HEK293 (cell line): ENCODE results near the gene RNF41.

Experiments
- GLIS1 ChIP-seq: fragments of 450-650 bp; formaldehyde crosslinking; IDR thresholded peaks from 2 replicates; pipeline ENCODE4 v1.5.1; 2016; ENCODE audit warnings: missing biosample characterization, missing genetic modification characterization
- HOXA7 ChIP-seq: sonication (generic); formaldehyde crosslinking; IDR thresholded peaks from 2 replicates; pipeline ENCODE4 v1.8.1; 2022; ENCODE audit warnings: missing genetic modification reagents, borderline replicate concordance
- HOXD13 ChIP-seq: sonication (generic); formaldehyde crosslinking; IDR thresholded peaks from 2 replicates; pipeline ENCODE4 v1.8.0; 2022; ENCODE audit warnings: missing genetic modification reagents, borderline replicate concordance
- SP2 ChIP-seq: fragments of 450-650 bp; formaldehyde crosslinking; IDR thresholded peaks from 2 replicates; pipeline ENCODE4 v1.5.1; 2016; ENCODE audit warnings: missing biosample characterization, missing genetic modification characterization
- SP3 ChIP-seq: fragments of 450-650 bp; formaldehyde crosslinking; IDR thresholded peaks from 2 replicates; pipeline ENCODE4 v1.5.1; 2016; ENCODE audit warnings: missing biosample characterization, missing genetic modification characterization
- WT1 ChIP-seq: fragments of 450-650 bp; formaldehyde crosslinking; IDR thresholded peaks from 2 replicates; pipeline ENCODE4 v1.5.1; 2016; ENCODE audit warnings: missing biosample characterization, missing genetic modification characterization
- ZBTB17 ChIP-seq: fragments of 450-650 bp; formaldehyde crosslinking; IDR thresholded peaks from 2 replicates; pipeline ENCODE4 v1.5.1; 2016; ENCODE audit warnings: missing biosample characterization, missing genetic modification characterization
- ZBTB20 ChIP-seq: fragments of 450-650 bp; formaldehyde crosslinking; IDR thresholded peaks from 2 replicates; pipeline ENCODE4 v1.5.1; 2016; ENCODE audit warnings: missing biosample characterization, missing genetic modification characterization
- ZNF239 ChIP-seq: fragments of 450-650 bp; formaldehyde crosslinking; IDR thresholded peaks from 2 replicates; pipeline ENCODE4 v1.5.1; 2016; ENCODE audit warnings: missing biosample characterization, missing genetic modification characterization
- ZNF24 ChIP-seq: fragments of 450-650 bp; formaldehyde crosslinking; IDR thresholded peaks from 2 replicates; pipeline ENCODE4 v1.5.1; 2016; ENCODE audit warnings: missing biosample characterization, missing genetic modification characterization
- ZNF423 ChIP-seq: fragments of 450-650 bp; formaldehyde crosslinking; IDR thresholded peaks from 2 replicates; pipeline ENCODE4 v1.5.1; 2016; ENCODE audit warnings: missing biosample characterization, missing genetic modification characterization
- ZNF48 ChIP-seq: fragments of 450-650 bp; formaldehyde crosslinking; IDR thresholded peaks from 2 replicates; pipeline ENCODE4 v1.5.1; 2016; ENCODE audit warnings: missing biosample characterization, missing genetic modification characterization
- ZNF544 ChIP-seq: fragments of 450-650 bp; formaldehyde crosslinking; IDR thresholded peaks from 2 replicates; pipeline ENCODE4 v1.5.0; 2017; ENCODE audit warnings: missing biosample characterization, missing genetic modification characterization
- ZNF677 ChIP-seq: fragments of 450-650 bp; IDR thresholded peaks from 2 replicates; pipeline ENCODE4 v1.5.0; 2018; ENCODE audit warnings: missing biosample characterization, mild to moderate bottlenecking, missing genetic modification characterization, moderate library complexity
- TF ChIP-seq, protein P1 (sequence below): fragments of 450-650 bp; formaldehyde crosslinking; IDR thresholded peaks from 2 replicates; pipeline ENCODE4 v1.5.1; 2017; ENCODE audit warnings: missing biosample characterization, missing genetic modification characterization
- TF ChIP-seq, protein P2 (sequence below): fragments of 450-650 bp; formaldehyde crosslinking; optimal IDR thresholded peaks from 2 replicates; pipeline ENCODE3; 2016; ENCODE audit warnings: missing biosample characterization, mild to moderate bottlenecking, missing genetic modification characterization
- TF ChIP-seq, protein P3 (sequence below): fragments of 450-650 bp; formaldehyde crosslinking; IDR thresholded peaks from 2 replicates; pipeline ENCODE4 v1.5.1; 2016; ENCODE audit warnings: missing biosample characterization, missing genetic modification characterization
- TF ChIP-seq, protein P4 (sequence below): fragments of 450-650 bp; formaldehyde crosslinking; IDR thresholded peaks from 2 replicates; pipeline ENCODE4 v1.5.1; 2016; ENCODE audit warnings: missing biosample characterization, missing genetic modification characterization
- TF ChIP-seq, protein P5 (sequence below): fragments of 450-650 bp; formaldehyde crosslinking; conservative IDR thresholded peaks from 2 replicates; pipeline ENCODE4 v1.5.1; 2016; ENCODE audit warnings: low read depth, missing biosample characterization, missing genetic modification characterization
- TF ChIP-seq, protein P6 (sequence below): fragments of 450-650 bp; formaldehyde crosslinking; IDR thresholded peaks from 2 replicates; pipeline ENCODE4 v1.5.1; 2016; ENCODE audit warnings: missing biosample characterization, missing genetic modification characterization
- TF ChIP-seq, protein P7 (sequence below): fragments of 450-650 bp; formaldehyde crosslinking; IDR thresholded peaks from 2 replicates; pipeline ENCODE4 v1.5.0; 2017; ENCODE audit warnings: missing biosample characterization, missing genetic modification characterization, borderline replicate concordance
- TF ChIP-seq, protein P8 (sequence below): fragments of 450-650 bp; formaldehyde crosslinking; IDR thresholded peaks from 2 replicates; pipeline ENCODE4 v1.5.1; 2016; ENCODE audit warnings: missing biosample characterization, missing genetic modification characterization

RNF41 gene

DNA sequence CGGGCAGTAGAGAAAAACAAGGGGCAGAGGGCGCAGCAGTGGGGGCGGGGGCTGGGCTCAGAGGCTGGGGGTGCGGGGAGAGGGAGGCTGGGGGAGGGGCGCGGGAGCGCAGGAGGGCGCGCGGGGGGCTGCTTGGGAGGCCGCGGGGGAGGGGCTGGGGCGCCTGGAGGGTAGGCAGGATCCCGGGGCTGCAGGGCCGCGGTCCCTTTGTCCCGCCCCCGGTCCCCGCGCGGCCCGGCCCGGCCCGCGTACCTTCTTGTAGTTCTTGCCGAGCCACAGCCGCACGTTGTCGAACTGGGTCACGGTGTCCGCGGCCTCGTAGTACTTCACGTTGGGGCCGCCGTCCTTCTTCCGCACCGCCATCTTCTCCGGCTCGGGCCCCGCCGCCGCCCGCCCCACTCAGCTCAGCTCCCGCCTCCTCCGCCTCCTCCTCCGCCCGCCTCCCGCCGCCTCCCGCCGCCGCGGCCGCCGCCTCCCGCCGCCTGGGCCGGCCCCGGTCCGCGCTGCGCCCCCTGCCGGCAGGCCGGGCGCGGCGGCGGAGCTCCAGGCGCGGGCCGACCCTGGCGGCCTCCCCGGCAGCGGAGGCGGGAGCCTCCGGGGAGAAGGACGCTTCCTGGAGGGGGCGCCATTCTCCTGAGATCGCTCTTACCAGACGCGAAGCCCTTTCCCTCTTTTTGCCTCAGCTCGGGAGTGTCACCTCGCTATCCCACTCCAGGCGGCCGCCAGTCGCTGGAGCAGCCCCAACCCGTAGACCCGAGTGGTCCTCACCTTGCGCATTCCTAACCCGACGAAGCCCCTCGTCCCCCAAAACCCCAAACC, 32.4 kb downstream of the RNF41 start, which contains the start of gene SMARCC2 (continued):
- TF ChIP-seq, protein P1, sequence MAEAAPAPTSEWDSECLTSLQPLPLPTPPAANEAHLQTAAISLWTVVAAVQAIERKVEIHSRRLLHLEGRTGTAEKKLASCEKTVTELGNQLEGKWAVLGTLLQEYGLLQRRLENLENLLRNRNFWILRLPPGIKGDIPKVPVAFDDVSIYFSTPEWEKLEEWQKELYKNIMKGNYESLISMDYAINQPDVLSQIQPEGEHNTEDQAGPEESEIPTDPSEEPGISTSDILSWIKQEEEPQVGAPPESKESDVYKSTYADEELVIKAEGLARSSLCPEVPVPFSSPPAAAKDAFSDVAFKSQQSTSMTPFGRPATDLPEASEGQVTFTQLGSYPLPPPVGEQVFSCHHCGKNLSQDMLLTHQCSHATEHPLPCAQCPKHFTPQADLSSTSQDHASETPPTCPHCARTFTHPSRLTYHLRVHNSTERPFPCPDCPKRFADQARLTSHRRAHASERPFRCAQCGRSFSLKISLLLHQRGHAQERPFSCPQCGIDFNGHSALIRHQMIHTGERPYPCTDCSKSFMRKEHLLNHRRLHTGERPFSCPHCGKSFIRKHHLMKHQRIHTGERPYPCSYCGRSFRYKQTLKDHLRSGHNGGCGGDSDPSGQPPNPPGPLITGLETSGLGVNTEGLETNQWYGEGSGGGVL (tag by site-specific recombination) = peak; percentile 78
- TF ChIP-seq ZBTB20 (tag by site-specific recombination) (peak; percentile 16; the same call in 1 of the 2 replicates), ZNF677 (tag by site-specific recombination) (0 out of 2 replicates have a peak, but pooled peaks have one; percentile 17), ZNF239 (0 out of 2 replicates have a peak, but pooled peaks have one; percentile 2), ZNF48 (tag by site-specific recombination) (no peak), SP2 (tag by site-specific recombination) (peak; percentile 76), SP3 (tag by site-specific recombination) (peak; percentile 81), ZNF24 (tag by site-specific recombination) (no peak), WT1 (tag by site-specific recombination) (0 out of 2 replicates have a peak, but pooled peaks have one; percentile 8), GLIS1 (tag by site-specific recombination) (peak; percentile 44; the same call in 1 of the 2 replicates), ZBTB17 (no peak), HOXD13 (no peak), HOXA7 (CRISPR knock-in tag) (no peak), ZNF544 (tag by site-specific recombination) (no peak), ZNF423 (tag by site-specific recombination) (no peak)
- TF ChIP-seq, protein P2, sequence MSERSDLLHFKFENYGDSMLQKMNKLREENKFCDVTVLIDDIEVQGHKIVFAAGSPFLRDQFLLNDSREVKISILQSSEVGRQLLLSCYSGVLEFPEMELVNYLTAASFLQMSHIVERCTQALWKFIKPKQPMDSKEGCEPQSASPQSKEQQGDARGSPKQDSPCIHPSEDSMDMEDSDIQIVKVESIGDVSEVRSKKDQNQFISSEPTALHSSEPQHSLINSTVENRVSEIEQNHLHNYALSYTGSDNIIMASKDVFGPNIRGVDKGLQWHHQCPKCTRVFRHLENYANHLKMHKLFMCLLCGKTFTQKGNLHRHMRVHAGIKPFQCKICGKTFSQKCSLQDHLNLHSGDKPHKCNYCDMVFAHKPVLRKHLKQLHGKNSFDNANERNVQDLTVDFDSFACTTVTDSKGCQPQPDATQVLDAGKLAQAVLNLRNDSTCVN (tag by site-specific recombination) = peak; percentile 65
- TF ChIP-seq, protein P3, sequence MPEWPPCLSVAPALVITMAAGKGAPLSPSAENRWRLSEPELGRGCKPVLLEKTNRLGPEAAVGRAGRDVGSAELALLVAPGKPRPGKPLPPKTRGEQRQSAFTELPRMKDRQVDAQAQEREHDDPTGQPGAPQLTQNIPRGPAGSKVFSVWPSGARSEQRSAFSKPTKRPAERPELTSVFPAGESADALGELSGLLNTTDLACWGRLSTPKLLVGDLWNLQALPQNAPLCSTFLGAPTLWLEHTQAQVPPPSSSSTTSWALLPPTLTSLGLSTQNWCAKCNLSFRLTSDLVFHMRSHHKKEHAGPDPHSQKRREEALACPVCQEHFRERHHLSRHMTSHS (tag by site-specific recombination) = no peak
- TF ChIP-seq, protein P4, sequence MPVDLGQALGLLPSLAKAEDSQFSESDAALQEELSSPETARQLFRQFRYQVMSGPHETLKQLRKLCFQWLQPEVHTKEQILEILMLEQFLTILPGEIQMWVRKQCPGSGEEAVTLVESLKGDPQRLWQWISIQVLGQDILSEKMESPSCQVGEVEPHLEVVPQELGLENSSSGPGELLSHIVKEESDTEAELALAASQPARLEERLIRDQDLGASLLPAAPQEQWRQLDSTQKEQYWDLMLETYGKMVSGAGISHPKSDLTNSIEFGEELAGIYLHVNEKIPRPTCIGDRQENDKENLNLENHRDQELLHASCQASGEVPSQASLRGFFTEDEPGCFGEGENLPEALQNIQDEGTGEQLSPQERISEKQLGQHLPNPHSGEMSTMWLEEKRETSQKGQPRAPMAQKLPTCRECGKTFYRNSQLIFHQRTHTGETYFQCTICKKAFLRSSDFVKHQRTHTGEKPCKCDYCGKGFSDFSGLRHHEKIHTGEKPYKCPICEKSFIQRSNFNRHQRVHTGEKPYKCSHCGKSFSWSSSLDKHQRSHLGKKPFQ = no peak
- TF ChIP-seq, protein P5, sequence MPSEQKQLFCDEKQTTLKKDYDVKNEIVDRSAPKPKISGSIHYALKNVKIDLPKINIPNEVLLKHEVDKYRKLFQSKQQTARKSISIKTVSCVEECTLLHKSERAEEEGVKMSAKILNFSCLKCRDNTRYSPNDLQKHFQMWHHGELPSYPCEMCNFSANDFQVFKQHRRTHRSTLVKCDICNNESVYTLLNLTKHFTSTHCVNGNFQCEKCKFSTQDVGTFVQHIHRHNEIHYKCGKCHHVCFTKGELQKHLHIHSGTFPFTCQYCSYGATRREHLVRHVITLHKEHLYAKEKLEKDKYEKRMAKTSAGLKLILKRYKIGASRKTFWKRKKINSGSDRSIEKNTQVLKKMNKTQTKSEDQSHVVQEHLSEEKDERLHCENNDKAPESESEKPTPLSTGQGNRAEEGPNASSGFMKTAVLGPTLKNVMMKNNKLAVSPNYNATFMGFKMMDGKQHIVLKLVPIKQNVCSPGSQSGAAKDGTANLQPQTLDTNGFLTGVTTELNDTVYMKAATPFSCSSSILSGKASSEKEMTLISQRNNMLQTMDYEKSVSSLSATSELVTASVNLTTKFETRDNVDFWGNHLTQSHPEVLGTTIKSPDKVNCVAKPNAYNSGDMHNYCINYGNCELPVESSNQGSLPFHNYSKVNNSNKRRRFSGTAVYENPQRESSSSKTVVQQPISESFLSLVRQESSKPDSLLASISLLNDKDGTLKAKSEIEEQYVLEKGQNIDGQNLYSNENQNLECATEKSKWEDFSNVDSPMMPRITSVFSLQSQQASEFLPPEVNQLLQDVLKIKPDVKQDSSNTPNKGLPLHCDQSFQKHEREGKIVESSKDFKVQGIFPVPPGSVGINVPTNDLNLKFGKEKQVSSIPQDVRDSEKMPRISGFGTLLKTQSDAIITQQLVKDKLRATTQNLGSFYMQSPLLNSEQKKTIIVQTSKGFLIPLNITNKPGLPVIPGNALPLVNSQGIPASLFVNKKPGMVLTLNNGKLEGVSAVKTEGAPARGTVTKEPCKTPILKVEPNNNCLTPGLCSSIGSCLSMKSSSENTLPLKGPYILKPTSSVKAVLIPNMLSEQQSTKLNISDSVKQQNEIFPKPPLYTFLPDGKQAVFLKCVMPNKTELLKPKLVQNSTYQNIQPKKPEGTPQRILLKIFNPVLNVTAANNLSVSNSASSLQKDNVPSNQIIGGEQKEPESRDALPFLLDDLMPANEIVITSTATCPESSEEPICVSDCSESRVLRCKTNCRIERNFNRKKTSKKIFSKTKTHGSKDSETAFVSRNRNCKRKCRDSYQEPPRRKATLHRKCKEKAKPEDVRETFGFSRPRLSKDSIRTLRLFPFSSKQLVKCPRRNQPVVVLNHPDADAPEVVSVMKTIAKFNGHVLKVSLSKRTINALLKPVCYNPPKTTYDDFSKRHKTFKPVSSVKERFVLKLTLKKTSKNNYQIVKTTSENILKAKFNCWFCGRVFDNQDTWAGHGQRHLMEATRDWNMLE = no peak
- TF ChIP-seq, protein P6, sequence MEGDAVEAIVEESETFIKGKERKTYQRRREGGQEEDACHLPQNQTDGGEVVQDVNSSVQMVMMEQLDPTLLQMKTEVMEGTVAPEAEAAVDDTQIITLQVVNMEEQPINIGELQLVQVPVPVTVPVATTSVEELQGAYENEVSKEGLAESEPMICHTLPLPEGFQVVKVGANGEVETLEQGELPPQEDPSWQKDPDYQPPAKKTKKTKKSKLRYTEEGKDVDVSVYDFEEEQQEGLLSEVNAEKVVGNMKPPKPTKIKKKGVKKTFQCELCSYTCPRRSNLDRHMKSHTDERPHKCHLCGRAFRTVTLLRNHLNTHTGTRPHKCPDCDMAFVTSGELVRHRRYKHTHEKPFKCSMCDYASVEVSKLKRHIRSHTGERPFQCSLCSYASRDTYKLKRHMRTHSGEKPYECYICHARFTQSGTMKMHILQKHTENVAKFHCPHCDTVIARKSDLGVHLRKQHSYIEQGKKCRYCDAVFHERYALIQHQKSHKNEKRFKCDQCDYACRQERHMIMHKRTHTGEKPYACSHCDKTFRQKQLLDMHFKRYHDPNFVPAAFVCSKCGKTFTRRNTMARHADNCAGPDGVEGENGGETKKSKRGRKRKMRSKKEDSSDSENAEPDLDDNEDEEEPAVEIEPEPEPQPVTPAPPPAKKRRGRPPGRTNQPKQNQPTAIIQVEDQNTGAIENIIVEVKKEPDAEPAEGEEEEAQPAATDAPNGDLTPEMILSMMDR = peak; percentile 92
- TF ChIP-seq, protein P7, sequence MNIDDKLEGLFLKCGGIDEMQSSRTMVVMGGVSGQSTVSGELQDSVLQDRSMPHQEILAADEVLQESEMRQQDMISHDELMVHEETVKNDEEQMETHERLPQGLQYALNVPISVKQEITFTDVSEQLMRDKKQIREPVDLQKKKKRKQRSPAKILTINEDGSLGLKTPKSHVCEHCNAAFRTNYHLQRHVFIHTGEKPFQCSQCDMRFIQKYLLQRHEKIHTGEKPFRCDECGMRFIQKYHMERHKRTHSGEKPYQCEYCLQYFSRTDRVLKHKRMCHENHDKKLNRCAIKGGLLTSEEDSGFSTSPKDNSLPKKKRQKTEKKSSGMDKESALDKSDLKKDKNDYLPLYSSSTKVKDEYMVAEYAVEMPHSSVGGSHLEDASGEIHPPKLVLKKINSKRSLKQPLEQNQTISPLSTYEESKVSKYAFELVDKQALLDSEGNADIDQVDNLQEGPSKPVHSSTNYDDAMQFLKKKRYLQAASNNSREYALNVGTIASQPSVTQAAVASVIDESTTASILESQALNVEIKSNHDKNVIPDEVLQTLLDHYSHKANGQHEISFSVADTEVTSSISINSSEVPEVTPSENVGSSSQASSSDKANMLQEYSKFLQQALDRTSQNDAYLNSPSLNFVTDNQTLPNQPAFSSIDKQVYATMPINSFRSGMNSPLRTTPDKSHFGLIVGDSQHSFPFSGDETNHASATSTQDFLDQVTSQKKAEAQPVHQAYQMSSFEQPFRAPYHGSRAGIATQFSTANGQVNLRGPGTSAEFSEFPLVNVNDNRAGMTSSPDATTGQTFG = no peak
- TF ChIP-seq, protein P8, sequence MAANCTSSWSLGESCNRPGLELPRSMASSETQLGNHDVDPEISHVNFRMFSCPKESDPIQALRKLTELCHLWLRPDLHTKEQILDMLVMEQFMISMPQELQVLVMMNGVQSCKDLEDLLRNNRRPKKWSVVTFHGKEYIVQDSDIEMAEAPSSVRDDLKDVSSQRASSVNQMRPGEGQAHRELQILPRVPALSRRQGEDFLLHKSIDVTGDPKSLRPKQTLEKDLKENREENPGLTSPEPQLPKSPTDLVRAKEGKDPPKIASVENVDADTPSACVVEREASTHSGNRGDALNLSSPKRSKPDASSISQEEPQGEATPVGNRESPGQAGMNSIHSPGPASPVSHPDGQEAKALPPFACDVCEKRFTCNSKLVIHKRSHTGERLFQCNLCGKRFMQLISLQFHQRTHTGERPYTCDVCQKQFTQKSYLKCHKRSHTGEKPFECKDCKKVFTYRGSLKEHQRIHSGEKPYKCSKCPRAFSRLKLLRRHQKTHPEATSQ = peak; percentile 9; the same call in 1 of the 2 replicates
